ENCODE data around the gene TRPM4.
A peak's percentile ranks its signal among the peaks of the same experiment; 100 is the strongest.

Gene TRPM4

DNA sequence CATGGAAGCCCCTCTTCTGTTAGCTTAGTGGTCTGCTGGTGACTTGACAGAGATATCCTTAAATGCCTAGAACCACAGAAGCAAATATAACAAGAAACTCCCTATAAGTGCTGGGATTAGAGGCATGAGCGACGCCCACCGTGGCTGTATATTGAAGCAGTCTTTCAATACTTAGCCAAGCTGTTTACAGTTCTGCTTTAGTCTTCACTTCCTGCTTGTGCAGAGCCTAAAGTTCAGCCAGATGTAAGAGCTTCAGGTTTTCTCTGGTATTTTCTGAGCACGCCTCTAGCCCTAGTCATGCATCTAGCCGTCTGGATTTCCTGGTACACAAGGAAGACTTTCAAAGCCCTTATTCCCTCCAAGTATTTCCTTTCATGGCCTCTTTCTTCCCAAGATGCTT, 28.5 kb downstream of the TRPM4 start (continued):
- TF ChIP-seq ZSCAN18 (tag by site-specific recombination; IDR thresholded peaks at IDR 0.05) (no peak), ZNF24 (tag by site-specific recombination; IDR thresholded peaks at IDR 0.05) (no peak), ZSCAN30 (tag by site-specific recombination; IDR thresholded peaks at IDR 0.05) (no peak), ZNF221 (tag by site-specific recombination; IDR thresholded peaks at IDR 0.05; ENCODE audit: borderline replicate concordance) (no peak), ZNF837 (tag by site-specific recombination; IDR thresholded peaks at IDR 0.05) (no peak), ZNF561 (tag by site-specific recombination; IDR thresholded peaks at IDR 0.05; ENCODE audit: borderline replicate concordance) (no peak)

- no peaks in the 10 kb centered on the region for H3K9me3 ChIP-seq (ENCODE audit: control insufficient read depth, insufficient read depth, low read depth, low read length)
- peaks cover 3 to 36% of the 10 kb centered on the region in 2 experiments; a peak in 2 of 3 replicates for H3K36me3 ChIP-seq (ENCODE audit: control insufficient read depth in 2 of 2, insufficient read depth in 1 of 2, low read length in 2 of 2)
- ChIA-PET CTCF (interaction anchor here (0.6 to 7.3 kb wide), 4 partner anchors 10 to 91 kb away, joined by 3 to 73 read pairs (median 4); no protein-coding TSS in a partner anchor), POLR2A (no interaction called here)
- H3K4me3 ChIP-seq (ENCODE audit: low read depth, low read length) = no peak overlapping the region
- no peak overlapping the region for H3K27ac ChIP-seq (ENCODE audit: extremely low read depth, low read depth, low read length)
- no peaks in the 10 kb centered on the region for H3K4me1 ChIP-seq (ENCODE audit: control insufficient read depth, insufficient read depth, low read length)
- TF ChIP-seq, protein P1, sequence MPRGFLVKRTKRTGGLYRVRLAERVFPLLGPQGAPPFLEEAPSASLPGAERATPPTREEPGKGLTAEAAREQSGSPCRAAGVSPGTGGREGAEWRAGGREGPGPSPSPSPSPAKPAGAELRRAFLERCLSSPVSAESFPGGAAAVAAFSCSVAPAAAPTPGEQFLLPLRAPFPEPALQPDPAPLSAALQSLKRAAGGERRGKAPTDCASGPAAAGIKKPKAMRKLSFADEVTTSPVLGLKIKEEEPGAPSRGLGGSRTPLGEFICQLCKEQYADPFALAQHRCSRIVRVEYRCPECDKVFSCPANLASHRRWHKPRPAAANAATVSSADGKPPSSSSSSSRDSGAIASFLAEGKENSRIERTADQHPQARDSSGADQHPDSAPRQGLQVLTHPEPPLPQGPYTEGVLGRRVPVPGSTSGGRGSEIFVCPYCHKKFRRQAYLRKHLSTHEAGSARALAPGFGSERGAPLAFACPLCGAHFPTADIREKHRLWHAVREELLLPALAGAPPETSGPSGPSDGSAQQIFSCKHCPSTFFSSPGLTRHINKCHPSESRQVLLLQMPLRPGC (tag by site-specific recombination; IDR thresholded peaks at IDR 0.05) = no peak
- TF ChIP-seq, protein P2, sequence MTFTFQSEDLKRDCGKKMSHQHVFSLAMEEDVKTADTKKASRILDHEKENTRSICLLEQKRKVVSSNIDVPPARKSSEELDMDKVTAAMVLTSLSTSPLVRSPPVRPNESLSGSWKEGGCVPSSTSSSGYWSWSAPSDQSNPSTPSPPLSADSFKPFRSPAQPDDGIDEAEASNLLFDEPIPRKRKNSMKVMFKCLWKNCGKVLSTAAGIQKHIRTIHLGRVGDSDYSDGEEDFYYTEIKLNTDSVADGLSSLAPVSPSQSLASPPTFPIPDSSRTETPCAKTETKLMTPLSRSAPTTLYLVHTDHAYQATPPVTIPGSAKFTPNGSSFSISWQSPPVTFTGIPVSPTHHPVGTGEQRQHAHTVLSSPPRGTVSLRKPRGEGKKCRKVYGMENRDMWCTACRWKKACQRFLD (tag by site-specific recombination; IDR thresholded peaks at IDR 0.05) = no peak
- TF ChIP-seq HOXA7 (CRISPR knock-in tag; IDR thresholded peaks at IDR 0.05; ENCODE audit: borderline replicate concordance) (no peak), ZBTB49 (tag by site-specific recombination; IDR thresholded peaks at IDR 0.05; ENCODE audit: low read depth) (no peak), ZNF404 (tag by site-specific recombination; IDR thresholded peaks at IDR 0.05) (no peak), ZBTB8A (tag by site-specific recombination; IDR thresholded peaks at IDR 0.05) (no peak)
These were observed 31.1 kb downstream of the TRPM4 start for GRCh38 chr19:49188626-49189200.

GRCh38 chr19:49189259-49189658, 31.7 kb downstream of the TRPM4 start:
- Histone ChIP-seq H3K36me3 (ENCODE audit: control insufficient read depth in 2 of 2, insufficient read depth in 1 of 2, low read length in 2 of 2) (peaks cover 3 to 36% of the 10 kb centered on the region in 2 experiments; a peak in 2 of 3 replicates), H3K4me3 (ENCODE audit: low read depth, low read length) (no peak overlapping the region), H3K27ac (ENCODE audit: extremely low read depth, low read depth, low read length) (no peak overlapping the region), H3K4me1 (ENCODE audit: control insufficient read depth, insufficient read depth, low read length) (no peaks in the 10 kb centered on the region), H3K9me3 (ENCODE audit: control insufficient read depth, insufficient read depth, low read depth, low read length) (no peaks in the 10 kb centered on the region)
- CTCF ChIA-PET = interaction anchor here (0.6 to 7.3 kb wide), 4 partner anchors 9 to 91 kb away, joined by 4 to 73 read pairs (median 4); no protein-coding TSS in a partner anchor
- POLR2A ChIA-PET = no interaction called here
- peak; percentile 42; the same call in 1 of the 2 replicates for TF ChIP-seq ZNF518A (tag by site-specific recombination; conservative IDR thresholded peaks at IDR 0.05; ENCODE audit: low read depth)
- no peak for TF ChIP-seq ZNF792 (tag by site-specific recombination; IDR thresholded peaks at IDR 0.05)

Data from HEK293 (cell line).